Osteoblast (primary cell): Measurements from ENCODE around the gene ALG9. TPM values are rescaled to one million over a fixed set of nuclear protein-coding genes. Genes with fewer than 3 reads are reported as not detected.

Experiments used
- DNase-seq: peaks from one replicate; pipeline ENCODE4 v3.0.0; 2011; ENCODE audit warnings: low spot score, mixed read lengths; ENCODE audit not compliant: insufficient read length; ENCODE audit errors: missing footprints
- H2AFZ ChIP-seq: 2 replicates; pipeline ENCODE4 v1.6.0; 2011; ENCODE audit warnings: mild to moderate bottlenecking, low read length
- H3K27ac ChIP-seq: 2 replicates; pipeline ENCODE4 v1.5.1; 2011; ENCODE audit warnings: mild to moderate bottlenecking, low read depth, low read length, moderate library complexity
- H3K27me3 ChIP-seq: 2 replicates; pipeline ENCODE4 v1.6.0; 2012; ENCODE audit warnings: mild to moderate bottlenecking, control low read depth, inconsistent platforms, low read length, moderate library complexity; ENCODE audit not compliant: insufficient read depth
- H3K36me3 ChIP-seq: 2 replicates; pipeline ENCODE4 v1.5.1; 2011; ENCODE audit warnings: mild to moderate bottlenecking, low read length, control low read depth, moderate library complexity; ENCODE audit not compliant: insufficient read depth
- H3K4me1 ChIP-seq: 2 replicates; pipeline ENCODE4 v1.5.1; 2011; ENCODE audit warnings: mild to moderate bottlenecking, low read length, control low read depth, moderate library complexity; ENCODE audit not compliant: insufficient read depth
- H3K4me2 ChIP-seq: 2 replicates; pipeline ENCODE4 v1.6.0; 2011; ENCODE audit warnings: mild to moderate bottlenecking, low read length; ENCODE audit not compliant: insufficient read depth
- H3K4me3 ChIP-seq: fragments of 200-600 bp; sonication (generic); 3 replicates; pipeline ENCODE4 v1.5.1; 2012; ENCODE audit warnings: mild to moderate bottlenecking, low read length, inconsistent platforms; ENCODE audit not compliant: insufficient read depth
- H3K79me2 ChIP-seq: 2 replicates; pipeline ENCODE4 v1.6.0; 2012; ENCODE audit warnings: mild to moderate bottlenecking, low read length, control low read depth, inconsistent platforms; ENCODE audit not compliant: insufficient read depth
- H3K9me3 ChIP-seq: 2 replicates; pipeline ENCODE4 v1.5.1; 2011; ENCODE audit warnings: low read depth, low read length, control low read depth
- H4K20me1 ChIP-seq: 2 replicates; pipeline ENCODE4 v1.6.0; 2012; ENCODE audit warnings: mild to moderate bottlenecking, low read length, control low read depth; ENCODE audit not compliant: insufficient read depth
- CTCF ChIP-seq: IDR thresholded peaks from 2 replicates; pipeline ENCODE4 v1.5.1; 2011; ENCODE audit warnings: mild to moderate bottlenecking, low read depth, low read length, moderate library complexity; ENCODE audit errors: extremely low read depth
- total RNA-seq: library from RNA; depleted of rRNA; stranded (reverse); fragments of >200 nt; gene quantifications from 2 replicates; pipeline ENCODE4 v1.2.3, GENCODE V29; 2012

The ALG9 gene
- total RNA-seq, 1 donor: 35.8 TPM

DNA sequence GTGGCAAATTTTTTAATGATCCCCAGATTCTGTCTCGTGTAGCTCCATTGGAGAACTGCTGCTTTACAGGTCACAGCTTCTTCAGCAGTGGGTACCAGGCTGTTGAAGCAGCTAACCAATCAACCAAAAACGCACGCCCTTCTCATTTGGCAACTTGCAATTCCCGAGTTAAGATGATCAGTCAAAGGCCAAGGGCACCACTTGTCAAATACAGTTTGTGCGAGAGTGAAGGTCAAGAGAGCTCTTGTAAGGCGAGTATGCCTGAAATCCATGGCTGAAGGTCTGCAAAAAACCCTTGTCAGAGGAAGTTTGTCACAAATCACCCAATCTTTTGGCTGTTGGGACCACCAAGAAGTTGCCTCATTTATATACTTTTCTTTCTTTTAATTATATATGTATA, 92.3 kb downstream of the ALG9 start:
- Histone ChIP-seq H4K20me1 (no peaks in the 10 kb centered on the region), H3K27me3 (no peaks in the 10 kb centered on the region), H3K9me3 (no peaks in the 10 kb centered on the region), H3K79me2 (no peaks in the 10 kb centered on the region), H3K27ac (no peak overlapping the region), H3K4me1 (peaks cover 7% of the 10 kb centered on the region), H3K4me3 (no peak overlapping the region), H2AFZ (no peak overlapping the region), H3K4me2 (no peak overlapping the region), H3K36me3 (no peaks in the 10 kb centered on the region)
- no peak for TF ChIP-seq CTCF
- no peak for DNase-seq

GRCh38 chr11:111778047-111778558, 93.3 kb downstream of the ALG9 start:
- Histone ChIP-seq H3K4me1 (peaks cover 7% of the 10 kb centered on the region), H3K4me2 (no peak overlapping the region), H4K20me1 (no peaks in the 10 kb centered on the region), H3K4me3 (no peak overlapping the region), H3K27ac (no peak overlapping the region), H3K36me3 (no peaks in the 10 kb centered on the region), H3K27me3 (no peaks in the 10 kb centered on the region), H3K9me3 (no peaks in the 10 kb centered on the region), H3K79me2 (no peaks in the 10 kb centered on the region), H2AFZ (no peak overlapping the region)
- TF ChIP-seq CTCF: no peak
- no peak for DNase-seq

DNA sequence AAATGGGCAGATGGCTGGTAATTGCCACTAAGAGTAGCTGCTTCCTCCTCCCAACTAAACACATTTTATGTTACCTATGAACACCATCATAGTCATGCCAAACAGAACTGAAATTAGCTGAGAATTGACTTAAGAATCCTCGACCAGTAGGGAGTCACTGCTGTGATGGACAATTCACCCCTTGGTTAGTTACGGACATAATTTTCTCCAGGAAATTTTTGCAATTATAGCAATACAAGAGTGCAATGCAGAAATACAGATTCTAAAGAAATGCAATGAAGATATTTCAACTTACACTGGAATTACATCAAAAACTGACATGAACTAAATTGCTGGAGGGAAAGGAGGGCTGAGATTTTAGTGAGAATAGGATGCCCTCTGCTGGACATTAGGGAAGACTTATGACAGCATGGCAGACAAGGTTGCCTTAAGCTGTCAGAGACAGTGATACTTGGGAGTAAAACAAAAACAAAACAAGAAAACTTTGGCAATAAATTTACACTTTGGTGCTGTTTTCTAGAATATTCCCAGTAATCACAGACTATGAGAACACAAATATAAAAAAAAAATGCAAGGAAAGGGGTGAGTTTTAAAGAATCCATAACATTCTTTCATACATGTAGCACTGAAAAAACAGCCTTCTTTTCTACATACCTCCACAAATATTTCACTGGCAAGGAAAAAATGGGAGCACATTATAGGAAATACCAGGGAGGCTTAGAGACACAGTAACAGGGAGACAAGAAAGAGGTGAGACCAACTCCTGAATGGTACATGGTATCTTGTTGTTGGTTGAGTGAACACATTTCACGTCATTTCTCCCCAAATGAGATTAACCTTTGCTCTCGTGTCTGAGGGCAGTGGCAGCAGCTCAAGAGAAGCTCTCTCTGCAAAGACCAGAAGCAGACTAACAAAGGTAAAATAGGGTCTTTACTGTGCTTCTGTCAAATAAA, 94.0 kb downstream of the ALG9 start:
- Histone ChIP-seq H3K27ac (no peak overlapping the region), H2AFZ (no peak overlapping the region), H3K4me1 (peaks cover 7% of the 10 kb centered on the region), H3K4me2 (no peak overlapping the region), H3K79me2 (no peaks in the 10 kb centered on the region), H3K9me3 (no peaks in the 10 kb centered on the region), H3K27me3 (no peaks in the 10 kb centered on the region), H3K36me3 (no peaks in the 10 kb centered on the region), H3K4me3 (no peak overlapping the region), H4K20me1 (no peaks in the 10 kb centered on the region)
- peak; percentile 73 for DNase-seq
- peak; percentile 79 for TF ChIP-seq CTCF

DNA sequence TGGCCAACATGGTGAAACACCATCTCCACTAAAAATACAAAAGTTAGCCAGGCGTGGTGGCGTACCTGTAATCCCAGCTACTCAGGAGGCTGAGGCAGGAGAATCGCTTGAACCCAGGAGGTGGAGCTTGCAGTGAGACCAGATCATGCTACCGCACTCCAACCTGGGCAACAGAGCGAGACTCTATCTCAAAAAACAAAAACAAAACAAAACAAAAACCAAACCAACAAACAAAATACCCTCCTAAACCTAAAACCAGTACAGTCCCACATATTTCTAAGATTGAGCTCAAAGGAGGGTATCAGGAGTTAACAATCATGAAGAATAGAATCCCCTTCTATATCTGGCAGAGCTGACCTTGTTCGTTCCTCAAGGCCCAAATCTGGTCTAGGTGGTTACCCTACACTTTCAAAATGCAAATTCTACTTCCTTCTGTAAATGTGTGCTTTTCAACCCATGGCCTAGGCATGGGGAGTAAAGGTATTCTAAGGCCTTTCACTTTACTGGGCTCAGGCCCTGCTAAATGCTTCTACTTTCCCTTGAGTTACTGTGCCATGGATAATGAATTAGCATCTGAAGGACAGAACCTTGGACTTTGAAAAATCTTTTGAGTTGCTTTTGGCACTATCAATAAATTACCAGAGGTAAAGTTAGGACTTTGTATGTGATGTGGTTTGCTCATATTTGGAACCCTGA, 94.8 kb downstream of the ALG9 start:
- Histone ChIP-seq H3K79me2 (no peaks in the 10 kb centered on the region), H3K27ac (no peak overlapping the region), H4K20me1 (no peaks in the 10 kb centered on the region), H2AFZ (no peak overlapping the region), H3K36me3 (no peaks in the 10 kb centered on the region), H3K4me2 (no peak overlapping the region), H3K27me3 (no peaks in the 10 kb centered on the region), H3K4me1 (peaks cover 7% of the 10 kb centered on the region), H3K9me3 (no peaks in the 10 kb centered on the region), H3K4me3 (no peak overlapping the region)
- no peak for TF ChIP-seq CTCF
- DNase-seq: no peak
